Subcutaneous adipose tissue (tissue), 4 donors: ENCODE measurements around the gene PRPF31. TPM values are rescaled to one million over a fixed set of nuclear protein-coding genes. Genes with fewer than 3 reads are reported as not detected.

Experiments used
- CTCF ChIP-seq: fragments of 450-650 bp; IDR thresholded peaks from one replicate; pipeline ENCODE4 v1.5.1; 2016; ENCODE audit warnings: low read depth, mild to moderate bottlenecking, control low read depth, antibody characterized with exemption, moderate library complexity
- total RNA-seq, 4 donors: library from RNA; depleted of rRNA; stranded (reverse); fragments of >200 nt; gene quantifications; one replicate each; pipeline ENCODE4 v1.1.0, GENCODE V29; 2016

Gene PRPF31
- total RNA-seq, 4 donors from 2014 or later, result 26.6 to 43.6 (median 36.9) TPM

GRCh38 chr19:54128796-54129616 lies 13.5 kb downstream of the PRPF31 start:
- no peak for TF ChIP-seq CTCF

GRCh38 chr19:54129617-54129996 lies 14.1 kb downstream of the PRPF31 start:
- no peak for TF ChIP-seq CTCF

GRCh38 chr19:54133312-54133956 lies 17.9 kb downstream of the PRPF31 start:
- no peak for TF ChIP-seq CTCF

- TF ChIP-seq CTCF, result no peak
These were observed 18.5 kb downstream of the PRPF31 start for GRCh38 chr19:54133957-54134590.

- no peak for TF ChIP-seq CTCF
These were observed 20.7 kb downstream of the PRPF31 start for GRCh38 chr19:54136086-54136863.

GRCh38 chr19:54136864-54137698 lies 21.5 kb downstream of the PRPF31 start:
- no peak for TF ChIP-seq CTCF
